Measurements from ENCODE around the gene CDC6.

Gene CDC6

GRCh38 chr17:40342504-40343218 is 55.0 kb downstream of the CDC6 start:
- no peak for DNase-seq

GRCh38 chr17:40343219-40344119 is 55.8 kb downstream of the CDC6 start:
- no peak for DNase-seq

GRCh38 chr17:40344421-40345160 is 56.9 kb downstream of the CDC6 start:
- DNase-seq = peak; percentile 49

GRCh38 chr17:40345161-40345993 is 57.7 kb downstream of the CDC6 start:
- DNase-seq = peak; percentile 87

GRCh38 chr17:40345994-40346764 is 58.5 kb downstream of the CDC6 start:
- peak; percentile 77 for DNase-seq

- DNase-seq = no peak
Observed at GRCh38 chr17:40346765-40347158, 59.1 kb downstream of the CDC6 start.

GRCh38 chr17:40347319-40348135 is 59.8 kb downstream of the CDC6 start:
- peak; percentile 54 for DNase-seq

GRCh38 chr17:40348136-40348504 is 60.4 kb downstream of the CDC6 start:
- DNase-seq = peak; percentile 25

- peak; percentile 75 for DNase-seq
Observed at GRCh38 chr17:40348562-40349476, 61.1 kb downstream of the CDC6 start.

- DNase-seq = no peak
Observed at GRCh38 chr17:40349477-40349894, 61.8 kb downstream of the CDC6 start.

- peak; percentile 82 for DNase-seq
Observed at GRCh38 chr17:40349895-40350688, 62.4 kb downstream of the CDC6 start.

GRCh38 chr17:40350689-40351358 is 63.1 kb downstream of the CDC6 start:
- peak; percentile 52 for DNase-seq

GRCh38 chr17:40351359-40352236 is 63.9 kb downstream of the CDC6 start:
- peak; percentile 50 for DNase-seq

- DNase-seq = no peak
Observed at GRCh38 chr17:40352237-40352778, 64.6 kb downstream of the CDC6 start.

GRCh38 chr17:40352779-40353394 is 65.2 kb downstream of the CDC6 start:
- DNase-seq = no peak
